Neural cell (in vitro differentiated cells): ENCODE data around the gene CLCA1. TPM values are rescaled to one million over a fixed set of nuclear protein-coding genes. Genes with fewer than 3 reads are reported as not detected.

Experiments used
- H2AFZ ChIP-seq: fragments of 200-600, 300-800 bp; sonication (generic), shearing (Covaris generic); 2 replicates; pipeline ENCODE4 v1.6.0; 2014; ENCODE audit warnings: low read depth, mild to moderate bottlenecking, antibody characterized with exemption, low read length, moderate library complexity
- H3F3A ChIP-seq: fragments of 200-600 bp; shearing (Covaris generic); 2 replicates; pipeline ENCODE4 v1.6.1; 2016; ENCODE audit warnings: mild to moderate bottlenecking, moderate library complexity, mixed read lengths, antibody characterized with exemption, low read length; ENCODE audit not compliant: insufficient read depth, poor library complexity, severe bottlenecking
- H3K27ac ChIP-seq: fragments of 200-600, 300-800 bp; sonication (generic), shearing (Covaris generic); 2 replicates; pipeline ENCODE4 v1.5.1; 2014; ENCODE audit warnings: mild to moderate bottlenecking, low read length, moderate library complexity
- H3K27me3 ChIP-seq: fragments of 300-800, 200-600 bp; sonication (generic), shearing (Covaris generic); 2 replicates; pipeline ENCODE4 v1.6.0; 2014; ENCODE audit warnings: mild to moderate bottlenecking, low read depth, low read length, moderate library complexity; ENCODE audit not compliant: insufficient read depth
- H3K36me3 ChIP-seq: fragments of 300-800, 200-600 bp; sonication (generic), shearing (Covaris generic); 2 replicates; pipeline ENCODE4 v1.5.1; 2014; ENCODE audit warnings: mild to moderate bottlenecking, antibody characterized with exemption, low read length, moderate library complexity; ENCODE audit not compliant: insufficient read depth
- H3K4me2 ChIP-seq: fragments of 300-800, 200-600 bp; sonication (generic), shearing (Covaris generic); 2 replicates; pipeline ENCODE4 v1.6.0; 2014; ENCODE audit warnings: mild to moderate bottlenecking, low read length
- H3K4me3 ChIP-seq: fragments of 300-800, 200-600 bp; sonication (generic), shearing (Covaris generic); 2 replicates; pipeline ENCODE4 v1.5.1; 2014; ENCODE audit warnings: mild to moderate bottlenecking, low read length, moderate library complexity
- H3K79me2 ChIP-seq: fragments of 200-600 bp; shearing (Covaris generic); replicated peaks from 2 replicates; pipeline ENCODE4 v1.6.0; 2014; ENCODE audit warnings: mild to moderate bottlenecking, low read length, moderate library complexity; ENCODE audit not compliant: insufficient read depth
- H3K9ac ChIP-seq: fragments of 300-800, 200-600 bp; sonication (generic), shearing (Covaris generic); 2 replicates; pipeline ENCODE4 v1.6.1; 2016; ENCODE audit warnings: mild to moderate bottlenecking, low read length, mixed read lengths
- H3K9me2 ChIP-seq: fragments of 200-600 bp; shearing (Covaris generic); 2 replicates; pipeline ENCODE4 v1.6.1; 2016; ENCODE audit warnings: mild to moderate bottlenecking, low read length, mixed read lengths; ENCODE audit not compliant: insufficient read depth
- H3K9me3 ChIP-seq: fragments of 200-600, 300-800 bp; sonication (generic), shearing (Covaris generic); 2 replicates; pipeline ENCODE4 v1.6.1; 2016; ENCODE audit warnings: mild to moderate bottlenecking, mixed run types, low read length, moderate library complexity, mixed read lengths
- H4K20me1 ChIP-seq: fragments of 200-600 bp; shearing (Covaris generic); 2 replicates; pipeline ENCODE4 v1.6.1; 2016; ENCODE audit warnings: mild to moderate bottlenecking, mixed run types; ENCODE audit not compliant: insufficient read depth
- CTCF ChIP-seq: fragments of 450-650 bp; IDR thresholded peaks from 2 replicates; pipeline ENCODE4 v1.5.1; 2014; ENCODE audit warnings: antibody characterized with exemption, mild to moderate bottlenecking, moderate library complexity; ENCODE audit not compliant: poor library complexity, severe bottlenecking
- EP300 ChIP-seq: fragments of 450-650 bp; conservative IDR thresholded peaks from 2 replicates; pipeline ENCODE4 v1.6.1; 2014; ENCODE audit warnings: antibody characterized with exemption, mild to moderate bottlenecking, moderate library complexity; ENCODE audit not compliant: poor library complexity, severe bottlenecking
- EZH2 ChIP-seq: fragments of 200-600, 300-800 bp; shearing (Covaris generic), sonication (generic); IDR thresholded peaks from 2 replicates; pipeline ENCODE4 v1.6.1; 2014; ENCODE audit warnings: antibody characterized with exemption, low read length, borderline replicate concordance, mild to moderate bottlenecking; ENCODE audit not compliant: insufficient read depth, poor library complexity, severe bottlenecking
- MXI1 ChIP-seq: fragments of 450-650 bp; conservative IDR thresholded peaks from 2 replicates; pipeline ENCODE4 v1.6.1; 2014; ENCODE audit warnings: antibody characterized with exemption, mild to moderate bottlenecking; ENCODE audit not compliant: poor library complexity, severe bottlenecking
- POLR2AphosphoS5 ChIP-seq: IDR thresholded peaks from 2 replicates; pipeline ENCODE4 v1.6.1; 2012
- RAD21 ChIP-seq: fragments of 450-650 bp; conservative IDR thresholded peaks from 2 replicates; pipeline ENCODE4 v1.6.1; 2014; ENCODE audit warnings: antibody characterized with exemption, mild to moderate bottlenecking, moderate library complexity
- REST ChIP-seq: IDR thresholded peaks from 2 replicates; pipeline ENCODE4 v1.6.1; 2012; ENCODE audit warnings: borderline replicate concordance
- SMC3 ChIP-seq: fragments of 450-650 bp; conservative IDR thresholded peaks from 2 replicates; pipeline ENCODE4 v1.6.1; 2014; ENCODE audit warnings: antibody characterized with exemption, mild to moderate bottlenecking, moderate library complexity; ENCODE audit not compliant: poor library complexity
- TAF1 ChIP-seq: IDR thresholded peaks from 2 replicates; pipeline ENCODE4 v1.6.1; 2012; ENCODE audit warnings: low read depth
- polyA plus RNA-seq: library from polyadenylated mRNA; depleted of rRNA; stranded (reverse); fragments of >200 nt; gene quantifications from 2 replicates; pipeline ENCODE4 v1.2.3, GENCODE V29; 2014

Gene CLCA1
- polyA plus RNA-seq, 1 donor from 2014 or later, result not detected

- H3K36me3 ChIP-seq, result no peaks in the 10 kb centered on the region
- H3K9me3 ChIP-seq, result no peaks in the 10 kb centered on the region
- no peaks in the 10 kb centered on the region for H3K79me2 ChIP-seq
- no peak within 1 kb of the TSS for H3K4me3 ChIP-seq
- TF ChIP-seq REST, result no peak
- no peak for TF ChIP-seq TAF1
- TF ChIP-seq SMC3, result no peak
- TF ChIP-seq CTCF, result no peak
- no peak for TF ChIP-seq MXI1
- no peak for TF ChIP-seq POLR2AphosphoS5
- no peak for TF ChIP-seq EP300
- TF ChIP-seq RAD21, result no peak
- no peak for TF ChIP-seq EZH2
- no peaks in the 10 kb centered on the region for H3K27me3 ChIP-seq
- H4K20me1 ChIP-seq, result no peaks in the 10 kb centered on the region
- no peaks in the 10 kb centered on the region for H3F3A ChIP-seq
- no peak within 1 kb of the TSS for H3K9ac ChIP-seq
- H3K4me2 ChIP-seq, result no peak within 1 kb of the TSS
- H3K9me2 ChIP-seq, result no peaks in the 10 kb centered on the region
- H2AFZ ChIP-seq, result no peak within 1 kb of the TSS
- no peak within 1 kb of the TSS for H3K27ac ChIP-seq
Measured at GRCh38 chr1:86546787-86547221, 78.1 kb downstream of the CLCA1 start, which contains the start of gene CLCA4. Gene CLCA4 (plus strand): TSS chr1:86547078. CDS start chr1:86547120, 42 bp downstream.

- H3K4me3 ChIP-seq, result no peak overlapping the region
- no peaks in the 10 kb centered on the region for H3K27me3 ChIP-seq
- H3K9me2 ChIP-seq, result no peaks in the 10 kb centered on the region
- H2AFZ ChIP-seq, result no peak overlapping the region
- no peak overlapping the region for H3K27ac ChIP-seq
- no peak overlapping the region for H3K9ac ChIP-seq
- no peak for TF ChIP-seq EZH2
- no peak for TF ChIP-seq EP300
- TF ChIP-seq CTCF, result no peak
- TF ChIP-seq RAD21, result no peak
- TF ChIP-seq REST, result no peak
- no peak for TF ChIP-seq TAF1
- no peak for TF ChIP-seq POLR2AphosphoS5
- H3K36me3 ChIP-seq, result no peaks in the 10 kb centered on the region
- no peak overlapping the region for H3K4me2 ChIP-seq
- no peaks in the 10 kb centered on the region for H3K79me2 ChIP-seq
- H3K9me3 ChIP-seq, result no peaks in the 10 kb centered on the region
- no peaks in the 10 kb centered on the region for H3F3A ChIP-seq
- H4K20me1 ChIP-seq, result no peaks in the 10 kb centered on the region
Measured at GRCh38 chr1:86548839-86549238, 80.1 kb downstream of the CLCA1 start.
